ENCODE data around the gene ZNF71.
A peak's percentile ranks its signal among the peaks of the same experiment; 100 is the strongest.

DNA sequence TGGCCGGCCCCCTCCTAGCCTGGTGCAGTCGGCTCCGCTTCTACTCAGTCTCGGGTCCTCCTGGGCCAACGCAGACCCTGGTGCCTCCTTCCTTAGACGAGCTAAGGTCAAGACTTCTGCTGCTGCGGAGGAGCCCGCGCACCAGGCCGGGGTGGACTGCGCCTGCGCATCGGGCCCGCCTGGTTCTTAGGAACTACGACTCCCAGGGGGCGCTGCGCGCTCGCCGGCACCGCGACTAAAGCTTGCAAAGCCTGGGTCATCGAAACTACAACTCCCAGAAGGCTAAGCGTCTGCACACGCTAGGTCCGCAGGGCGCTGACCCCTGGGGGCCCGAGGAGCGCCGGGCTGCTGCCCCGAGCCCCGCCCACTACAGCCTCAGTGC, 76.5 kb downstream of the ZNF71 start, which contains the start of gene ZNF835:
- TF ChIP-seq, protein P1, sequence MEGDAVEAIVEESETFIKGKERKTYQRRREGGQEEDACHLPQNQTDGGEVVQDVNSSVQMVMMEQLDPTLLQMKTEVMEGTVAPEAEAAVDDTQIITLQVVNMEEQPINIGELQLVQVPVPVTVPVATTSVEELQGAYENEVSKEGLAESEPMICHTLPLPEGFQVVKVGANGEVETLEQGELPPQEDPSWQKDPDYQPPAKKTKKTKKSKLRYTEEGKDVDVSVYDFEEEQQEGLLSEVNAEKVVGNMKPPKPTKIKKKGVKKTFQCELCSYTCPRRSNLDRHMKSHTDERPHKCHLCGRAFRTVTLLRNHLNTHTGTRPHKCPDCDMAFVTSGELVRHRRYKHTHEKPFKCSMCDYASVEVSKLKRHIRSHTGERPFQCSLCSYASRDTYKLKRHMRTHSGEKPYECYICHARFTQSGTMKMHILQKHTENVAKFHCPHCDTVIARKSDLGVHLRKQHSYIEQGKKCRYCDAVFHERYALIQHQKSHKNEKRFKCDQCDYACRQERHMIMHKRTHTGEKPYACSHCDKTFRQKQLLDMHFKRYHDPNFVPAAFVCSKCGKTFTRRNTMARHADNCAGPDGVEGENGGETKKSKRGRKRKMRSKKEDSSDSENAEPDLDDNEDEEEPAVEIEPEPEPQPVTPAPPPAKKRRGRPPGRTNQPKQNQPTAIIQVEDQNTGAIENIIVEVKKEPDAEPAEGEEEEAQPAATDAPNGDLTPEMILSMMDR (IDR thresholded peaks at IDR 0.05 in 4 of 5, conservative IDR thresholded peaks at IDR 0.05 in 1 of 5): peak in 1 of 5 experiments; percentile 26
- TF ChIP-seq POLR2A (IDR thresholded peaks at IDR 0.05): no peak
